ENCODE data around the gene CASKIN2. TPM values are rescaled to one million over a fixed set of nuclear protein-coding genes. Genes with fewer than 3 reads are reported as not detected.

The CASKIN2 gene
- total RNA-seq, 3 donors from 2014 or later, result 27.8 to 44.5 (median 33.8) TPM

GRCh38 chr17:75450270-75450669, 65.1 kb downstream of the CASKIN2 start:
- no peak overlapping the region for H3K4me3 ChIP-seq
- H3K36me3 ChIP-seq (ENCODE audit: low read depth), result no peaks in the 10 kb centered on the region
- ATAC-seq, result no peak
- no peak for DNase-seq
- no peaks in the 10 kb centered on the region for H3K4me1 ChIP-seq (ENCODE audit: low read depth)
- H3K9me3 ChIP-seq, result no peaks in the 10 kb centered on the region
- TF ChIP-seq CTCF (IDR thresholded peaks at IDR 0.05), result no peak
- intact Hi-C loops (cut with DNase I, micrococcal nuclease), result no loop called here

Small RNA genes within 50 kb of the gene (microRNA-seq; reads per million reads assigned to microRNA genes)
- gene MIR6785, result not detected

Other genes starting within 250 kb of the CASKIN2 start
- gene MIF4GD, start 244.3 kb downstream of the CASKIN2 start, total RNA-seq, result 10 to 100 TPM; 17.3 to 21.4 (median 19.1) TPM
- 10 to 100 TPM; 15.5 to 20.0 (median 15.6) TPM for gene SLC25A19, start 226.1 kb downstream of the CASKIN2 start, total RNA-seq
- gene GRB2, start 109.9 kb downstream of the CASKIN2 start, total RNA-seq, result 100 to 1,000 TPM in 2 of 3 donors, 10 to 100 TPM in 1; 97.8 to 116 (median 102) TPM
- gene TMEM94, start 58.9 kb downstream of the CASKIN2 start, total RNA-seq, result 100 to 1,000 TPM in 2 of 3 donors, 10 to 100 TPM in 1; 73.5 to 114 (median 108) TPM
- 10 to 100 TPM; 26.3 to 38.0 (median 28.7) TPM for gene TSEN54, start 991 bp upstream of the CASKIN2 start, total RNA-seq
- gene LLGL2, start 10.2 kb upstream of the CASKIN2 start, total RNA-seq, result 100 to 1,000 TPM; 269 to 590 (median 405) TPM
- gene MYO15B, start 72.3 kb upstream of the CASKIN2 start, total RNA-seq, result 1,000 to 10,000 TPM in 1 of 3 donors, 100 to 1,000 TPM in 2; 591 to 1,071 (median 660) TPM
- gene SMIM5, start 117.9 kb upstream of the CASKIN2 start, total RNA-seq, result 10 to 100 TPM; 20.7 to 41.6 (median 27.5) TPM
- 10 to 100 TPM; 29.3 to 41.9 (median 30.1) TPM for gene RECQL5, start 151.6 kb upstream of the CASKIN2 start, total RNA-seq
- gene SAP30BP, start 151.8 kb upstream of the CASKIN2 start, total RNA-seq, result 10 to 100 TPM; 76.5 to 83.8 (median 76.9) TPM
- 100 to 1,000 TPM; 153 to 307 (median 246) TPM for gene ITGB4, start 205.9 kb upstream of the CASKIN2 start, total RNA-seq
- gene GALK1, start 249.7 kb upstream of the CASKIN2 start, total RNA-seq, result 10 to 100 TPM in 2 of 3 donors, 1 to 10 TPM in 1; 7.1 to 18.2 (median 18.2) TPM